CD14-positive monocyte (primary cell): ENCODE results near the gene SELPLG. TPM values are rescaled to one million over a fixed set of nuclear protein-coding genes. Genes with fewer than 3 reads are reported as not detected.

Source experiments
- DNase-seq, 3 donors: peaks; one replicate each; pipeline ENCODE4 v3.0.0-alpha.2; 2011 to 2022
- H2AFZ ChIP-seq: 2 replicates; pipeline ENCODE4 v1.6.0; 2012; ENCODE audit warnings: mild to moderate bottlenecking, low read depth, low read length, inconsistent platforms; ENCODE audit not compliant: insufficient read depth, poor library complexity, severe bottlenecking
- H3K27ac ChIP-seq, 2 donors: 1 replicate in 1 of 2; 2 replicates in 1 of 2; pipeline ENCODE4 v1.5.1; 2012 to 2013; ENCODE audit warnings: low read length in 2 of 2, control low read depth in 1 of 2, inconsistent platforms in 1 of 2, low read depth in 1 of 2, mild to moderate bottlenecking in 1 of 2
- H3K27me3 ChIP-seq, 2 donors: one replicate each; pipeline versions ENCODE4 v1.6.0 to v1.6.1; 2011 to 2013; ENCODE audit warnings: low read length in 2 of 2; ENCODE audit not compliant: control insufficient read depth in 2 of 2, insufficient read depth in 2 of 2
- H3K36me3 ChIP-seq, 2 donors: replicated peaks in 1 of 2; 1 replicate in 1 of 2; 2 replicates in 1 of 2; pipeline versions ENCODE4 v1.5.1 to v1.6.1; 2012 to 2013; ENCODE audit warnings: low read length in 2 of 2, control low read depth in 1 of 2, inconsistent platforms in 1 of 2, mild to moderate bottlenecking in 1 of 2; ENCODE audit not compliant: insufficient read depth in 2 of 2, control insufficient read depth in 1 of 2
- H3K4me1 ChIP-seq, 2 donors: 1 replicate in 1 of 2; 2 replicates in 1 of 2; pipeline versions ENCODE4 v1.5.1 to v1.6.1; 2012 to 2013; ENCODE audit warnings: low read length in 2 of 2, control low read depth in 1 of 2, inconsistent platforms in 1 of 2, mild to moderate bottlenecking in 1 of 2, moderate library complexity in 1 of 2; ENCODE audit not compliant: insufficient read depth in 2 of 2, control insufficient read depth in 1 of 2
- H3K4me2 ChIP-seq: replicated peaks from 2 replicates; pipeline ENCODE3; 2012; ENCODE audit warnings: low read length, moderate library complexity, mild to moderate bottlenecking; ENCODE audit not compliant: poor library complexity, severe bottlenecking; ENCODE audit errors: extremely low read depth
- H3K4me3 ChIP-seq, 3 experiments: fragments of 200-600 bp in 1 of 3; sonication (generic) in 1 of 3; replicated peaks in 1 of 3; 1 replicate in 2 of 3; 2 replicates in 1 of 3; pipeline ENCODE4 v1.5.1; 2011 to 2013; ENCODE audit warnings: low read length in 3 of 3, mild to moderate bottlenecking in 3 of 3, control low read depth in 2 of 3, low read depth in 2 of 3, inconsistent platforms in 1 of 3, moderate library complexity in 1 of 3
- H3K79me2 ChIP-seq: 2 replicates; pipeline ENCODE4 v1.6.0; 2012; ENCODE audit warnings: mild to moderate bottlenecking, control low read depth, inconsistent platforms, low read length, moderate library complexity; ENCODE audit not compliant: insufficient read depth
- H3K9ac ChIP-seq: 2 replicates; pipeline ENCODE4 v1.6.0; 2017; ENCODE audit warnings: low read length, mild to moderate bottlenecking; ENCODE audit not compliant: insufficient read depth, poor library complexity, severe bottlenecking
- H3K9me3 ChIP-seq, 2 donors: replicated peaks in 1 of 2; 1 replicate in 1 of 2; 2 replicates in 1 of 2; pipeline versions ENCODE4 v1.5.1 to v1.6.1; 2012 to 2013; ENCODE audit warnings: low read length in 2 of 2, control low read depth in 1 of 2; ENCODE audit not compliant: control insufficient read depth in 1 of 2, insufficient read depth in 1 of 2
- H4K20me1 ChIP-seq: 2 replicates; pipeline ENCODE4 v1.6.0; 2012; ENCODE audit warnings: mild to moderate bottlenecking, low read length, control low read depth, moderate library complexity; ENCODE audit not compliant: insufficient read depth
- H3K27ac Mint-ChIP-seq, 7 donors: one replicate each; pipeline ENCODE4 v1.8.0; 2020; ENCODE audit warnings: mild to moderate bottlenecking in 7 of 7, mixed read lengths in 7 of 7, moderate library complexity in 6 of 7, inconsistent platforms in 2 of 7
- H3K27me3 Mint-ChIP-seq, 3 donors: one replicate each; pipeline ENCODE4 v1.8.0; 2021 to 2022; ENCODE audit warnings: low read depth in 3 of 3, mild to moderate bottlenecking in 3 of 3, mixed read lengths in 3 of 3, moderate library complexity in 3 of 3, inconsistent platforms in 1 of 3
- H3K36me3 Mint-ChIP-seq, 2 donors: one replicate each; pipeline ENCODE4 v1.8.0; 2020; ENCODE audit warnings: mixed read lengths in 2 of 2, inconsistent platforms in 1 of 2, mild to moderate bottlenecking in 1 of 2
- H3K4me1 Mint-ChIP-seq: one replicate; pipeline ENCODE4 v1.8.0; 2020; ENCODE audit warnings: mild to moderate bottlenecking, mixed read lengths
- H3K4me3 Mint-ChIP-seq, 2 donors: one replicate each; pipeline ENCODE4 v1.8.0; 2020; ENCODE audit warnings: mild to moderate bottlenecking in 2 of 2, mixed read lengths in 2 of 2, moderate library complexity in 1 of 2
- H3K9me3 Mint-ChIP-seq, 7 donors: one replicate each; pipeline ENCODE4 v1.8.0; 2020 to 2022; ENCODE audit warnings: mixed read lengths in 7 of 7, mild to moderate bottlenecking in 6 of 7, moderate library complexity in 6 of 7, inconsistent platforms in 2 of 7
- CTCF ChIP-seq: fragments of 200-600 bp; IDR thresholded peaks from one replicate; pipeline ENCODE4 v1.8.0; 2022; ENCODE audit warnings: antibody characterized with exemption, mild to moderate bottlenecking
- WGBS: methylation state at CpG from one replicate; pipeline ENCODE4 v1.1.5; 2013; ENCODE audit warnings: missing lambda C conversion rate; ENCODE audit not compliant: insufficient coverage; 5-methylcytosine and 5-hydroxymethylcytosine counted together
- intact Hi-C, 2 donors: fragments of 100-400 bp; cut with micrococcal nuclease; formaldehyde crosslinking; loops; one replicate each; pipeline versions ENCODE4 v1.15.0 to v1.15.1; 2023
- polyA plus RNA-seq, 3 donors: library from polyadenylated mRNA; depleted of rRNA in 1 of 3; unstranded in 2 of 3; stranded (reverse) in 1 of 3; fragments of 300-500 nt in 2 of 3; fragments of >200 nt in 1 of 3; fragmentation: Illumina TruSeq in 2 of 3; gene quantifications; 1 replicate in 2 of 3; 2 replicates in 1 of 3; pipeline ENCODE4 v1.2.3, GENCODE V29; 2012 to 2021

The SELPLG gene
- polyA plus RNA-seq, 3 donors = 193 to 349 (median 247) TPM

DNA sequence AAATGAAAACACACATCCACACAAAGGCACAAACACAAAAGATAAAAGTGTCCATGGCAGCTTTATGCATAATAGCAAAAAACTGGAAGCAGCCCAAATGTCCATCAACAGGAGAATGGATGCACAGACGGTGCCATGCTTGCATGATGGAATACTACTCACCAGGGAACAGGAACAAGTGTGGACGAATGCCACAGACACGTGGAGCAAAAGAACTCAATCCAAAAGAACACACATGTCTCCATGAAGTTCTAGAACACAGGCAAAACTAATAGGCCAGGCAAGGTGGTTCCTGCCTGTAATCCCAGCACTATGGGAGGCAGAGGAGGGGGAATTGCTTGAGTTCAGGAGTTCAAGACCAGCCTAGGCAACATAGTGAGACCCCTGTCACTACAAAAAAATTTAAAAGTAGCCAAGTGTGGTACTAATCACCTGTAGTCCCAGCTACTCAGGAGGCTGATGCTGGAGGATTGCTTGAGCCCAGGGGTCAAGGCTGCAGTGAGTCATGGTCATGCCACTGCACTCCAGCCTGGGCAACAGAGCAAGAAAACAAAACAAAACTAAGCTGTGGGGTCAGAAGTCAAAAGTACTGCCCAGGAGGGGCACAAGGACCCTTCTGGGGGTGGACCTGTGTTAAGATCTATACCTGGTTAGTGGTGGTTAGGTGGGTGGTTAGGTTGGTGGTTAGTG lies 28.5 kb downstream of the SELPLG start:
- Histone ChIP-seq H4K20me1 (no peaks in the 10 kb centered on the region), H3K4me2 (no peak overlapping the region), H3K9ac (no peak overlapping the region), H3K4me3 (no peak overlapping the region), H3K9me3 (no peaks in the 10 kb centered on the region), H3K4me1 (no peaks in the 10 kb centered on the region), H3K79me2 (no peaks in the 10 kb centered on the region), H3K27me3 (peaks cover 0 to 5% of the 10 kb centered on the region in 2 donors), H2AFZ (no peak overlapping the region), H3K36me3 (no peaks in the 10 kb centered on the region), H3K27ac (no peak overlapping the region)
- peaks cover 11 to 16% (median 15%) of the 10 kb centered on the region in 3 donors for H3K27me3 Mint-ChIP-seq
- H3K27ac Mint-ChIP-seq = peak overlapping the region in 1 of 7 donors; percentile 13
- H3K4me3 Mint-ChIP-seq = no peak overlapping the region
- TF ChIP-seq CTCF = no peak
- WGBS = 88% methylated on average over 1 of the region's 3 CpGs
- no peaks in the 10 kb centered on the region for H3K36me3 Mint-ChIP-seq
- intact Hi-C loops = no loop called here
- DNase-seq = peak in 1 of 3 donors; percentile 33
- no peaks in the 10 kb centered on the region for H3K4me1 Mint-ChIP-seq
- H3K9me3 Mint-ChIP-seq = peaks cover 0 to 3% (median 0%) of the 10 kb centered on the region in 7 donors

- no peaks in the 10 kb centered on the region for H3K36me3 Mint-ChIP-seq
- Histone ChIP-seq H3K4me2 (no peak overlapping the region), H3K9me3 (no peaks in the 10 kb centered on the region), H3K27me3 (no peaks in the 10 kb centered on the region), H3K4me3 (no peak overlapping the region), H3K9ac (no peak overlapping the region), H4K20me1 (no peaks in the 10 kb centered on the region), H3K79me2 (no peaks in the 10 kb centered on the region), H3K4me1 (no peaks in the 10 kb centered on the region), H2AFZ (no peak overlapping the region), H3K27ac (no peak overlapping the region), H3K36me3 (no peaks in the 10 kb centered on the region)
- H3K27ac Mint-ChIP-seq = peak overlapping the region in 4 of 7 donors; percentile 20 to 51 (median 44)
- no peak for DNase-seq
- WGBS = 80% methylated on average over 9 of the region's 14 CpGs
- intact Hi-C loops = no loop called here
- H3K27me3 Mint-ChIP-seq = peaks cover 8 to 13% (median 9%) of the 10 kb centered on the region in 3 donors
- no peaks in the 10 kb centered on the region for H3K4me1 Mint-ChIP-seq
- H3K4me3 Mint-ChIP-seq = no peak overlapping the region
- H3K9me3 Mint-ChIP-seq = peaks cover 0 to 3% (median 0%) of the 10 kb centered on the region in 7 donors
- no peak for TF ChIP-seq CTCF
These were observed 29.3 kb downstream of the SELPLG start for GRCh38 chr12:108604208-108604941.
